Neural cell (in vitro differentiated cells): ENCODE results near the gene GPN1. TPM values are rescaled to one million over a fixed set of nuclear protein-coding genes. Genes with fewer than 3 reads are reported as not detected.

Source experiments
- H2AFZ ChIP-seq: fragments of 200-600, 300-800 bp; sonication (generic), shearing (Covaris generic); 2 replicates; pipeline ENCODE4 v1.6.0; 2014; ENCODE audit warnings: low read depth, mild to moderate bottlenecking, antibody characterized with exemption, low read length, moderate library complexity
- H3F3A ChIP-seq: fragments of 200-600 bp; shearing (Covaris generic); 2 replicates; pipeline ENCODE4 v1.6.1; 2016; ENCODE audit warnings: mild to moderate bottlenecking, moderate library complexity, mixed read lengths, antibody characterized with exemption, low read length; ENCODE audit not compliant: insufficient read depth, poor library complexity, severe bottlenecking
- H3K27ac ChIP-seq: fragments of 200-600, 300-800 bp; sonication (generic), shearing (Covaris generic); 2 replicates; pipeline ENCODE4 v1.5.1; 2014; ENCODE audit warnings: mild to moderate bottlenecking, low read length, moderate library complexity
- H3K27me3 ChIP-seq: fragments of 300-800, 200-600 bp; sonication (generic), shearing (Covaris generic); 2 replicates; pipeline ENCODE4 v1.6.0; 2014; ENCODE audit warnings: mild to moderate bottlenecking, low read depth, low read length, moderate library complexity; ENCODE audit not compliant: insufficient read depth
- H3K36me3 ChIP-seq: fragments of 300-800, 200-600 bp; sonication (generic), shearing (Covaris generic); 2 replicates; pipeline ENCODE4 v1.5.1; 2014; ENCODE audit warnings: mild to moderate bottlenecking, antibody characterized with exemption, low read length, moderate library complexity; ENCODE audit not compliant: insufficient read depth
- H3K4me2 ChIP-seq: fragments of 300-800, 200-600 bp; sonication (generic), shearing (Covaris generic); 2 replicates; pipeline ENCODE4 v1.6.0; 2014; ENCODE audit warnings: mild to moderate bottlenecking, low read length
- H3K4me3 ChIP-seq: fragments of 300-800, 200-600 bp; sonication (generic), shearing (Covaris generic); 2 replicates; pipeline ENCODE4 v1.5.1; 2014; ENCODE audit warnings: mild to moderate bottlenecking, low read length, moderate library complexity
- H3K79me2 ChIP-seq: fragments of 200-600 bp; shearing (Covaris generic); replicated peaks from 2 replicates; pipeline ENCODE4 v1.6.0; 2014; ENCODE audit warnings: mild to moderate bottlenecking, low read length, moderate library complexity; ENCODE audit not compliant: insufficient read depth
- H3K9ac ChIP-seq: fragments of 300-800, 200-600 bp; sonication (generic), shearing (Covaris generic); 2 replicates; pipeline ENCODE4 v1.6.1; 2016; ENCODE audit warnings: mild to moderate bottlenecking, low read length, mixed read lengths
- H3K9me2 ChIP-seq: fragments of 200-600 bp; shearing (Covaris generic); 2 replicates; pipeline ENCODE4 v1.6.1; 2016; ENCODE audit warnings: mild to moderate bottlenecking, low read length, mixed read lengths; ENCODE audit not compliant: insufficient read depth
- H3K9me3 ChIP-seq: fragments of 200-600, 300-800 bp; sonication (generic), shearing (Covaris generic); 2 replicates; pipeline ENCODE4 v1.6.1; 2016; ENCODE audit warnings: mild to moderate bottlenecking, mixed run types, low read length, moderate library complexity, mixed read lengths
- H4K20me1 ChIP-seq: fragments of 200-600 bp; shearing (Covaris generic); 2 replicates; pipeline ENCODE4 v1.6.1; 2016; ENCODE audit warnings: mild to moderate bottlenecking, mixed run types; ENCODE audit not compliant: insufficient read depth
- CTCF ChIP-seq: fragments of 450-650 bp; IDR thresholded peaks from 2 replicates; pipeline ENCODE4 v1.5.1; 2014; ENCODE audit warnings: antibody characterized with exemption, mild to moderate bottlenecking, moderate library complexity; ENCODE audit not compliant: poor library complexity, severe bottlenecking
- EP300 ChIP-seq: fragments of 450-650 bp; conservative IDR thresholded peaks from 2 replicates; pipeline ENCODE4 v1.6.1; 2014; ENCODE audit warnings: antibody characterized with exemption, mild to moderate bottlenecking, moderate library complexity; ENCODE audit not compliant: poor library complexity, severe bottlenecking
- EZH2 ChIP-seq: fragments of 200-600, 300-800 bp; shearing (Covaris generic), sonication (generic); IDR thresholded peaks from 2 replicates; pipeline ENCODE4 v1.6.1; 2014; ENCODE audit warnings: antibody characterized with exemption, low read length, borderline replicate concordance, mild to moderate bottlenecking; ENCODE audit not compliant: insufficient read depth, poor library complexity, severe bottlenecking
- MXI1 ChIP-seq: fragments of 450-650 bp; conservative IDR thresholded peaks from 2 replicates; pipeline ENCODE4 v1.6.1; 2014; ENCODE audit warnings: antibody characterized with exemption, mild to moderate bottlenecking; ENCODE audit not compliant: poor library complexity, severe bottlenecking
- POLR2AphosphoS5 ChIP-seq: IDR thresholded peaks from 2 replicates; pipeline ENCODE4 v1.6.1; 2012
- RAD21 ChIP-seq: fragments of 450-650 bp; conservative IDR thresholded peaks from 2 replicates; pipeline ENCODE4 v1.6.1; 2014; ENCODE audit warnings: antibody characterized with exemption, mild to moderate bottlenecking, moderate library complexity
- REST ChIP-seq: IDR thresholded peaks from 2 replicates; pipeline ENCODE4 v1.6.1; 2012; ENCODE audit warnings: borderline replicate concordance
- SMC3 ChIP-seq: fragments of 450-650 bp; conservative IDR thresholded peaks from 2 replicates; pipeline ENCODE4 v1.6.1; 2014; ENCODE audit warnings: antibody characterized with exemption, mild to moderate bottlenecking, moderate library complexity; ENCODE audit not compliant: poor library complexity
- TAF1 ChIP-seq: IDR thresholded peaks from 2 replicates; pipeline ENCODE4 v1.6.1; 2012; ENCODE audit warnings: low read depth
- polyA plus RNA-seq: library from polyadenylated mRNA; depleted of rRNA; stranded (reverse); fragments of >200 nt; gene quantifications from 2 replicates; pipeline ENCODE4 v1.2.3, GENCODE V29; 2014

GPN1 gene
- polyA plus RNA-seq, 1 donor from 2014 or later = 48.2 TPM

GRCh38 chr2:27685577-27685976 lies 56.7 kb downstream of the GPN1 start:
- no peaks in the 10 kb centered on the region for H3K9me2 ChIP-seq
- H3K4me3 ChIP-seq = no peak overlapping the region
- no peaks in the 10 kb centered on the region for H3K79me2 ChIP-seq
- H3K9me3 ChIP-seq = no peaks in the 10 kb centered on the region
- H3K36me3 ChIP-seq = peaks cover 8% of the 10 kb centered on the region
- no peak overlapping the region for H2AFZ ChIP-seq
- H3K4me2 ChIP-seq = no peak overlapping the region
- H3K9ac ChIP-seq = no peak overlapping the region
- H3F3A ChIP-seq = no peaks in the 10 kb centered on the region
- no peak overlapping the region for H3K27ac ChIP-seq
- no peaks in the 10 kb centered on the region for H3K27me3 ChIP-seq
- TF ChIP-seq SMC3 = no peak
- H4K20me1 ChIP-seq = no peaks in the 10 kb centered on the region

GRCh38 chr2:27687232-27687631 lies 58.4 kb downstream of the GPN1 start:
- Histone ChIP-seq H3K79me2 (no peaks in the 10 kb centered on the region), H3F3A (no peaks in the 10 kb centered on the region), H3K27ac (no peak overlapping the region), H3K36me3 (peaks cover 8% of the 10 kb centered on the region), H3K4me2 (no peak overlapping the region), H3K9me2 (no peaks in the 10 kb centered on the region), H2AFZ (no peak overlapping the region), H3K27me3 (no peaks in the 10 kb centered on the region), H4K20me1 (no peaks in the 10 kb centered on the region), H3K9ac (no peak overlapping the region), H3K4me3 (no peak overlapping the region), H3K9me3 (no peaks in the 10 kb centered on the region)
- no peak for TF ChIP-seq CTCF
- TF ChIP-seq MXI1 = no peak
- no peak for TF ChIP-seq REST
- TF ChIP-seq TAF1 = no peak
- no peak for TF ChIP-seq POLR2AphosphoS5
- no peak for TF ChIP-seq EP300
- no peak for TF ChIP-seq RAD21
- no peak for TF ChIP-seq SMC3
- TF ChIP-seq EZH2 = no peak

GRCh38 chr2:27689424-27689823 lies 60.6 kb downstream of the GPN1 start:
- H3K36me3 ChIP-seq = peaks cover 8% of the 10 kb centered on the region
- no peaks in the 10 kb centered on the region for H3K9me2 ChIP-seq
- no peaks in the 10 kb centered on the region for H3K27me3 ChIP-seq
- no peak overlapping the region for H3K27ac ChIP-seq
- no peaks in the 10 kb centered on the region for H3F3A ChIP-seq
- no peaks in the 10 kb centered on the region for H4K20me1 ChIP-seq
- H3K9me3 ChIP-seq = no peaks in the 10 kb centered on the region
- TF ChIP-seq SMC3 = no peak
- TF ChIP-seq CTCF = no peak
- no peak for TF ChIP-seq POLR2AphosphoS5
- TF ChIP-seq RAD21 = no peak
- no peak for TF ChIP-seq MXI1
- no peak overlapping the region for H2AFZ ChIP-seq
- H3K9ac ChIP-seq = no peak overlapping the region
- H3K4me2 ChIP-seq = no peak overlapping the region
- no peak overlapping the region for H3K4me3 ChIP-seq
- no peaks in the 10 kb centered on the region for H3K79me2 ChIP-seq
